Bronchial epithelial cell (primary cell): ENCODE measurements around the gene C17orf67. TPM values are rescaled to one million over a fixed set of nuclear protein-coding genes. Genes with fewer than 3 reads are reported as not detected.
A peak's percentile ranks its signal among the peaks of the same experiment; 100 is the strongest.

Experiments
- DNase-seq: peaks from one replicate; pipeline ENCODE4 v3.0.0-alpha.2; 2010; ENCODE audit warnings: low read depth
- FAIRE-seq: peaks from 2 replicates; lab custom pipeline; 2011; peaks lifted over from hg19 to GRCh38; lab: Jason Lieb, UNC
- H3K27me3 ChIP-seq: 2 replicates; pipeline ENCODE4 v1.5.1; 2011; ENCODE audit warnings: low read length; ENCODE audit not compliant: control insufficient read depth, insufficient read depth
- H3K36me3 ChIP-seq: 2 replicates; pipeline ENCODE4 v1.5.1; 2011; ENCODE audit warnings: low read length; ENCODE audit not compliant: control insufficient read depth, insufficient read depth
- H3K4me3 ChIP-seq: 2 replicates; pipeline ENCODE4 v1.5.1; 2011; ENCODE audit warnings: mild to moderate bottlenecking, low read depth, low read length, control low read depth
- CTCF ChIP-seq: IDR thresholded peaks from 2 replicates; pipeline ENCODE4 v1.5.1; 2011; ENCODE audit warnings: mild to moderate bottlenecking, moderate library complexity, low read length, control low read depth, inconsistent platforms; ENCODE audit not compliant: insufficient read depth, severe bottlenecking
- total RNA-seq: library from RNA; depleted of rRNA; stranded (reverse); fragments of >200 nt; gene quantifications from 2 replicates; pipeline ENCODE4 v1.2.1, GENCODE V29; 2014

C17orf67 gene
- total RNA-seq, 1 donor from 2014 or later: 0.26 TPM

DNA sequence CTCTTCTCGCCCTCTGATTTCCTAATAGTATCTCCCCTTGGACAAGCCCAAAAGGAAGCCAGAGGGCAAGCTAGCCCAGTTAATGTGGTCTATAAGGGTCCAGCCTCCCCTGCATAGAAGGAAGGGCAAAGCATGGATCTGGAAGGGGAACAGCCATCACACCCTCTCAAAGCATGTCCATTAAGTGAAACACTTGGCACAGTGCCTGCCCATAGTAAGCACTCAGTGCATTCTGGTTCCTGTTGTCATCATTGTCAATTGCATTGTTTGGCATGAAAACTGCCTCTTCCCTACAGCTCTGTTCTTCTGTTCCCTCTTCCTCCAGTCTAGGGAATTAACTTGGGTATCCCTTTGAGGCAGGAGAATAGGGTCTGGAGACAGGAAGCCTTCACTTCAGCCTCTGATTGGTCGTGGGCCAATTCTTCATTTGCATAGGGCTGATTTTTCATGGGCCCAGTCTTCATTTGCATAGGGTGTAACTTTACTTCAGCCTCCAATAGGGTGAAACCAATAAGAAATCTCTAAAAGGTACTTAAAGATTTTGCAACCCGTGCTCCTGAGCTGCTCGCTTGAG lies 81.4 kb downstream of the C17orf67 start:
- DNase-seq (peak; percentile 7), FAIRE-seq (no peak)
- no peak for TF ChIP-seq CTCF
- no peaks in the 10 kb centered on the region for H3K27me3 ChIP-seq
- H3K4me3 ChIP-seq: no peak overlapping the region
- H3K36me3 ChIP-seq: no peaks in the 10 kb centered on the region

DNA sequence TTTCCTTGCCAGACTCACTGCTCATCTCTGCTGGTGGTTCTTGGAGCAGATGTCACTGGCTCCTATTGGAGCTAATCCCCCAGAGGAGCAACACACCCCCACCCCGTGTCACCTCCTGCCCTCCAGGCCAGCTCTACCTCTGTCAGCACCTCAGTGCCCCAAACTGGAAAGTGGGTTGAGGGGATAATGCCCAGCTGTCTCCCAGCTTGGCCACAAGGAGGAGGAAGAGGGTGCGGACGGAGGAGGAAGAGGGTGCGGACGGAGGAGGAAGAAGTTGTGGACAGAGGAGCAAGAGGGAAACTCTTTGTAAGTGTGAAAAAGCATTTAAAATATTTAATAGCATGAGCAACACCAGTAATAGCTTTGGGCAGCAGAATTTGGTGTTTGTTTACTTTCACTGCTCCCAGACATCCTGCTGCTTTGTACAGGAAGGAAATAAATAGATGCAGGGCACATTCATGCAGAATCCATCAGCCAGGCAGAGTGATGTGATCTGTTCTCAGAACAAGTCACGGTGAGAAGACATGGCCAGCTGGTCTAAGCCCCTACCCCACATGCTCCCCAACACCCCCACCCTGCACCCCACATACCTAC lies 82.5 kb downstream of the C17orf67 start:
- no peak for FAIRE-seq
- no peak for DNase-seq
- no peaks in the 10 kb centered on the region for H3K27me3 ChIP-seq
- TF ChIP-seq CTCF: no peak
- H3K36me3 ChIP-seq: no peaks in the 10 kb centered on the region
- H3K4me3 ChIP-seq: no peak overlapping the region

DNA sequence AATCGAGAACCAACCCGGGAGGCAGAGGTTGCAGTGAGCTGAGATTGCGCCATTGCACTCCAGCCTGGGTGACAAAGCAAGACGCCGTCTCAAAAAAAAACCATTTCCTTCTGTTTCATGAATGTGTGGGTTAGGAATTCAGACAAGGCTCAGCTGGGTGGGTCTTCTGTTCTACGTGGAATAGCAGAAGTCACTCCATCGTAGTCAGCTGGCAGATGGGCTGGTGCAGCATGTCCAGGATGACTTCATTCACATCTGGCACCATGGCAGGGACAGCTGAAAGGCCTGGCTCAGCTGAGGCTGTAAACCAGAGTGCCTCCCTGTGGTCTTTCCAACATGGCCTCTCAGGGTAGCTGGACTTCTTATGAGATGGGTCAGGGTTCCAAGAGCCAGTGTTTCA lies 89.0 kb downstream of the C17orf67 start:
- Histone ChIP-seq H3K36me3 (no peaks in the 10 kb centered on the region), H3K27me3 (no peaks in the 10 kb centered on the region), H3K4me3 (no peak overlapping the region)
- DNase-seq: no peak
- FAIRE-seq: no peak
- TF ChIP-seq CTCF: no peak

DNA sequence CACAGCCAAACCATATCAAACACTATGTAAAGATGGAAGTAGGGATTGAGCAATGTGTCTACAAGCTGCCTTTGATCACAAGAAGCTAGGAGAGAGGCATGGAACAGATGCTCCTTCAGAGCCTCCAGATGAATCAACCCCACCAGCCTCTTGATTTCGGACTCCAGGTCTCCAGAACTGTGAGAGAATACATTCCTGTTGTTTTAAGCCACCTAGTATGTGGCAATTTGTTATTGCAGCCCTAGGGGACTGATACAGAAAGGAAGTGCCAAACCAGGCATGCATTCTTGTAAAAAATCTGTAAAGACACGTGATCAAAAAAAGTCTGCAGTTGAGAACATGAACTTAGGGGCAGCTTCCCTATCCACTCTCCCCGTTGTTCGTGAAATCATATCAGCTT lies 91.1 kb downstream of the C17orf67 start:
- no peak for TF ChIP-seq CTCF
- FAIRE-seq (no peak), DNase-seq (no peak)
- Histone ChIP-seq H3K27me3 (no peaks in the 10 kb centered on the region), H3K4me3 (no peak overlapping the region), H3K36me3 (no peaks in the 10 kb centered on the region)

Other genes with a start within 250 kb of the C17orf67 start
- under 0.01 and 0.26 TPM in 2 replicates for gene NOG, start 240.2 kb downstream of the C17orf67 start, total RNA-seq
- gene DGKE, start 231 bp upstream of the C17orf67 start, total RNA-seq: 5.1 and 8.4 TPM in 2 replicates
- 35.5 and 54.4 TPM in 2 replicates for gene TRIM25, start 80.1 kb upstream of the C17orf67 start, total RNA-seq
- gene COIL, start 127.1 kb upstream of the C17orf67 start, total RNA-seq: 15.3 and 16.3 TPM in 2 replicates
- gene SCPEP1, start 144.2 kb upstream of the C17orf67 start, total RNA-seq: 99.0 and 137 TPM in 2 replicates